GM12891 (cell line): ENCODE data around the gene FOS.
"Not testable (repeated sequence)": the region's sequence is repeated elsewhere in the genome, so short reads cannot be mapped to it uniquely, and the experiment has no call there.

Source experiments
- DNase-seq: peaks from one replicate; pipeline ENCODE4 v3.0.0; 2011; ENCODE audit warnings: low spot score; ENCODE audit not compliant: insufficient read length
- FAIRE-seq: peaks from 2 replicates; lab custom pipeline; 2011; peaks lifted over from hg19 to GRCh38; lab: Jason Lieb, UNC
- PAX5 ChIP-seq: IDR thresholded peaks from 2 replicates; pipeline ENCODE4 v1.6.1; 2011; ENCODE audit warnings: low read length, moderate library complexity, mild to moderate bottlenecking; ENCODE audit not compliant: insufficient read depth, severe bottlenecking
- POLR2A ChIP-seq: IDR thresholded peaks from 2 replicates; pipeline ENCODE4 v1.6.1; 2011; ENCODE audit warnings: low read depth, low read length, control low read depth
- POLR2AphosphoS5 ChIP-seq: IDR thresholded peaks from 2 replicates; pipeline ENCODE4 v1.6.1; 2011; ENCODE audit warnings: low read depth, low read length, control low read depth
- POU2F2 ChIP-seq: IDR thresholded peaks from 2 replicates; pipeline ENCODE4 v1.6.1; 2011; ENCODE audit warnings: low read depth, mild to moderate bottlenecking, control low read depth, low read length, moderate library complexity
- SPI1 ChIP-seq: IDR thresholded peaks from 2 replicates; pipeline ENCODE4 v1.6.1; 2011; ENCODE audit warnings: low read depth, low read length, control low read depth
- TAF1 ChIP-seq: IDR thresholded peaks from 2 replicates; pipeline ENCODE4 v1.6.1; 2011; ENCODE audit warnings: low read depth, low read length, control low read depth

FOS gene

GRCh38 chr14:75299576-75299975 is 20.9 kb downstream of the FOS start:
- TF ChIP-seq SPI1 (no peak), POLR2AphosphoS5 (no peak), POLR2A (no peak), TAF1 (no peak), POU2F2 (no peak), PAX5 (no peak)
- DNase-seq (no peak), FAIRE-seq (no peak)

- FAIRE-seq (no peak), DNase-seq (no peak)
- TF ChIP-seq SPI1, result no peak
- no peak for TF ChIP-seq POLR2A
- TF ChIP-seq POU2F2, result no peak
- no peak for TF ChIP-seq POLR2AphosphoS5
- no peak for TF ChIP-seq PAX5
- no peak for TF ChIP-seq TAF1
Measured at GRCh38 chr14:75301666-75302325, 23.2 kb downstream of the FOS start.

GRCh38 chr14:75303381-75303789 is 24.8 kb downstream of the FOS start:
- peak; percentile 39 for DNase-seq
- no peak for TF ChIP-seq PAX5
- no peak for TF ChIP-seq SPI1
- no peak for TF ChIP-seq TAF1
- TF ChIP-seq POLR2AphosphoS5, result no peak
- no peak for TF ChIP-seq POU2F2
- no peak for TF ChIP-seq POLR2A
- peak; percentile 75 for FAIRE-seq

GRCh38 chr14:75306410-75306809 is 27.8 kb downstream of the FOS start:
- FAIRE-seq, DNase-seq: not testable (repeated sequence)

GRCh38 chr14:75306927-75307699 is 28.5 kb downstream of the FOS start:
- no peak for TF ChIP-seq SPI1
- no peak for TF ChIP-seq PAX5
- TF ChIP-seq POLR2AphosphoS5, result no peak
- no peak for TF ChIP-seq POLR2A
- no peak for TF ChIP-seq TAF1
- no peak; the same call in 1 of the 2 replicates for TF ChIP-seq POU2F2
- FAIRE-seq (peak; percentile 86), DNase-seq (peak; percentile 34)

GRCh38 chr14:75307700-75308379 is 29.2 kb downstream of the FOS start:
- peak; percentile 84 for FAIRE-seq
- TF ChIP-seq POLR2A (no peak), TAF1 (no peak), PAX5 (peak; percentile 75), POLR2AphosphoS5 (no peak), POU2F2 (no peak), SPI1 (peak; percentile 83)
- DNase-seq, result peak; percentile 37

- FAIRE-seq, DNase-seq: not testable (repeated sequence)
Measured at GRCh38 chr14:75308991-75309390, 30.4 kb downstream of the FOS start.

- DNase-seq, FAIRE-seq: not testable (repeated sequence)
Measured at GRCh38 chr14:75309561-75309960, 30.9 kb downstream of the FOS start.

- no peak for DNase-seq
Measured at GRCh38 chr14:75310295-75311111, 31.9 kb downstream of the FOS start.

GRCh38 chr14:75311356-75311755 is 32.7 kb downstream of the FOS start:
- TF ChIP-seq POLR2A (no peak), SPI1 (no peak), POU2F2 (no peak), PAX5 (no peak), TAF1 (no peak), POLR2AphosphoS5 (no peak)
- DNase-seq (no peak), FAIRE-seq (no peak)

More at GRCh38 chr14:75310295-75311111, 31.9 kb downstream of the FOS start:
- no peak for TF ChIP-seq POLR2A
- FAIRE-seq, result no peak
